GM06990 (cell line): Measurements from ENCODE around the gene KLK12.

Source experiments
- DNase-seq: peaks from one replicate; pipeline ENCODE4 v3.0.0-alpha.2; 2011; ENCODE audit not compliant: insufficient read length; ENCODE audit errors: extremely low read depth
- H3K27me3 ChIP-seq: replicated peaks from 2 replicates; pipeline ENCODE4 v1.6.0; 2011; ENCODE audit warnings: low read length; ENCODE audit not compliant: control insufficient read depth, insufficient read depth
- H3K36me3 ChIP-seq: 2 replicates; pipeline ENCODE4 v1.5.1; 2011; ENCODE audit warnings: low read length; ENCODE audit not compliant: control insufficient read depth, insufficient read depth
- H3K4me3 ChIP-seq: replicated peaks from 2 replicates; pipeline ENCODE4 v1.5.1; 2011; ENCODE audit warnings: low read depth, mild to moderate bottlenecking, control low read depth, low read length
- TF ChIP-seq, protein P1 (sequence below): IDR thresholded peaks from 2 replicates; pipeline ENCODE4 v1.5.1; 2011; ENCODE audit warnings: low read length, control low read depth, mild to moderate bottlenecking, inconsistent platforms; ENCODE audit not compliant: insufficient read depth, poor library complexity, severe bottlenecking

The KLK12 gene

GRCh38 chr19:51071095-51071405 lies 36.2 kb upstream of the KLK12 start:
- Histone ChIP-seq H3K36me3 (no peaks in the 10 kb centered on the region), H3K4me3 (no peak overlapping the region), H3K27me3 (no peaks in the 10 kb centered on the region; the same call in 1 of the 2 replicates)
- TF ChIP-seq, protein P1, sequence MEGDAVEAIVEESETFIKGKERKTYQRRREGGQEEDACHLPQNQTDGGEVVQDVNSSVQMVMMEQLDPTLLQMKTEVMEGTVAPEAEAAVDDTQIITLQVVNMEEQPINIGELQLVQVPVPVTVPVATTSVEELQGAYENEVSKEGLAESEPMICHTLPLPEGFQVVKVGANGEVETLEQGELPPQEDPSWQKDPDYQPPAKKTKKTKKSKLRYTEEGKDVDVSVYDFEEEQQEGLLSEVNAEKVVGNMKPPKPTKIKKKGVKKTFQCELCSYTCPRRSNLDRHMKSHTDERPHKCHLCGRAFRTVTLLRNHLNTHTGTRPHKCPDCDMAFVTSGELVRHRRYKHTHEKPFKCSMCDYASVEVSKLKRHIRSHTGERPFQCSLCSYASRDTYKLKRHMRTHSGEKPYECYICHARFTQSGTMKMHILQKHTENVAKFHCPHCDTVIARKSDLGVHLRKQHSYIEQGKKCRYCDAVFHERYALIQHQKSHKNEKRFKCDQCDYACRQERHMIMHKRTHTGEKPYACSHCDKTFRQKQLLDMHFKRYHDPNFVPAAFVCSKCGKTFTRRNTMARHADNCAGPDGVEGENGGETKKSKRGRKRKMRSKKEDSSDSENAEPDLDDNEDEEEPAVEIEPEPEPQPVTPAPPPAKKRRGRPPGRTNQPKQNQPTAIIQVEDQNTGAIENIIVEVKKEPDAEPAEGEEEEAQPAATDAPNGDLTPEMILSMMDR = no peak
- DNase-seq = no peak

- TF ChIP-seq, protein P1 = no peak
- no peak for DNase-seq
- Histone ChIP-seq H3K36me3 (no peaks in the 10 kb centered on the region), H3K27me3 (no peaks in the 10 kb centered on the region; the same call in 1 of the 2 replicates), H3K4me3 (no peak overlapping the region)
Observed at GRCh38 chr19:51070334-51071094, 35.7 kb upstream of the KLK12 start.

DNA sequence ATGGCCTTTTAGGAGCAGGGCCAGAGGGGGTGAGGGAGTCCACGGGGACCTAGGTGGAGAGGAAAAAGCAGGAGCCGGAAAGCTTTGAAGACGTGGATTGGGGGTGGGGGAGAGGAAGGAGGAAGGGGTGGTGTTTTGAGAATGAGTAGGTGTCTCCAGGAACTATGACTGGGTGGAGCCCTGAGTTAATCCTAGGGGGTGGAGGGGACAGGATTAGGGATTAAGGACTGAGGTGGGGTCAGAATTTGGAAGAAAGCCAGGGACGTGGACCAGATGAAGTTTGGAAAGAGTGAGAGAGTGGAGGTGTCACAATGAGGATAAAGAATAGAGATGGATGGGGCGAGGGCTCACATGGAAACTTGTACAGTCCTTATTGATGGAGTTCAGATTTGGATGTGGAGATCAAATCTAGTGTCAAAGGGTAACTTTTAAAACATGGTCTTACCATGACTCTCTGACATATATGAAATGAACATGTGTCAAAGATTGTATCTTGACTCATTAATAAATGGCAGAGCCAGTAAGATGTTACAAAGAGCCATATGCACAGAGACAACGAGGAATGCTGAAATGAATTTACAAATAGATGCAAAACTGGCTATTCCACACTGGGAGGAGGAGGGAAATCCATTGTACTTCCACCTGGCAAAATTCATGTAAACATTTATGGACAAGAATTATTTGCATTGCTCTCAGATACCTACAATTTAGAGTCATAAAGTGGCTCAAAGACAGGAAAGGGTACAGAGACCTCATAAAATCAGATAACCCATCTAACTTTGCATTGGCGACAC lies 31.8 kb upstream of the KLK12 start:
- Histone ChIP-seq H3K36me3 (no peaks in the 10 kb centered on the region), H3K4me3 (no peak overlapping the region), H3K27me3 (no peaks in the 10 kb centered on the region; the same call in none of the 2 replicates)
- TF ChIP-seq, protein P1 = no peak
- DNase-seq = no peak

GRCh38 chr19:51065221-51065960 lies 30.6 kb upstream of the KLK12 start:
- DNase-seq = no peak
- H3K36me3 ChIP-seq = no peaks in the 10 kb centered on the region
- H3K4me3 ChIP-seq = no peak overlapping the region
- no peaks in the 10 kb centered on the region; the same call in none of the 2 replicates for H3K27me3 ChIP-seq
- TF ChIP-seq, protein P1 = no peak

DNA sequence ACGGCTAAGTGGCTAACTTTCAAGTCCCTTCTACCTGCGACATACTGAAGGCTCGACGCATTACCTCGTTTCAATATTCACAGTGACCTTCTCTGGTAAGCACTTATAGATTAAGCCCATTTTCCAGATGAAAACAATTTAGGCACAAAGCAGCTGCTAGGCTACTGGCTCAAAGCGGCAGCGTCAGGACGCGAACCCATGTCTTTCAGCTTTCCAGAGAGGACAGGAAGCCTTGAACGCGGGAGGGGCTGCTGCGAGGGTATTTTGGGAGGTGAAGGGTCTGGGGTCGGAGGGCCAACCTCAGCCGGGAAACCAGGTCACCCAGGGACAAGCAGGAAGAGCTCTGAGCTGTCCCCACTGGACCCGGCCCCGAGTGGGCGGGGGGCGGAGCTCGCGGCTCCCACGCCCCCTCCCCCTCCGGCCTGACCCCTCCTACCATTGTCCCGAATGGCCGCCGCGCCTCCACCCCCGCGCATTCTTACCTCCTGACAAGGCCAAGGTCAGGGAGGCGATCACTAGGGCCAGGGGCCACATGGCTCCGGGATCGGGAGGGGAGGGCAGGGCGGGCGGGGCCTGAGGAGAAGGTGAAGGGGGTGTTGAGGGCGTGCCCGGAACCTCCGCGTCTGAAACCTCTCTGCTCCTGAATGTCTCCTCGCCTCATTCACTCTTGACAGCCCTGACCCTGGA lies 29.9 kb upstream of the KLK12 start, which contains the start of gene KLK13:
TSS of gene KLK13 (minus strand) at position 559 of the 687 bp plus-strand sequence. CDS start at position 534, 25 bp downstream.
- Histone ChIP-seq H3K27me3 (no peaks in the 10 kb centered on the region; the same call in none of the 2 replicates), H3K36me3 (no peaks in the 10 kb centered on the region), H3K4me3 (no peak within 1 kb of the TSS)
- no peak for DNase-seq
- TF ChIP-seq, protein P1 = no peak
